GM12872 (cell line): ENCODE measurements around the gene DNAH9.

Experiments
- TF ChIP-seq, protein P1 (sequence below): IDR thresholded peaks from 3 replicates; pipeline ENCODE4 v1.5.1; 2011; ENCODE audit warnings: low read depth, mild to moderate bottlenecking, low read length, moderate library complexity; ENCODE audit not compliant: insufficient read depth

The DNAH9 gene

DNA sequence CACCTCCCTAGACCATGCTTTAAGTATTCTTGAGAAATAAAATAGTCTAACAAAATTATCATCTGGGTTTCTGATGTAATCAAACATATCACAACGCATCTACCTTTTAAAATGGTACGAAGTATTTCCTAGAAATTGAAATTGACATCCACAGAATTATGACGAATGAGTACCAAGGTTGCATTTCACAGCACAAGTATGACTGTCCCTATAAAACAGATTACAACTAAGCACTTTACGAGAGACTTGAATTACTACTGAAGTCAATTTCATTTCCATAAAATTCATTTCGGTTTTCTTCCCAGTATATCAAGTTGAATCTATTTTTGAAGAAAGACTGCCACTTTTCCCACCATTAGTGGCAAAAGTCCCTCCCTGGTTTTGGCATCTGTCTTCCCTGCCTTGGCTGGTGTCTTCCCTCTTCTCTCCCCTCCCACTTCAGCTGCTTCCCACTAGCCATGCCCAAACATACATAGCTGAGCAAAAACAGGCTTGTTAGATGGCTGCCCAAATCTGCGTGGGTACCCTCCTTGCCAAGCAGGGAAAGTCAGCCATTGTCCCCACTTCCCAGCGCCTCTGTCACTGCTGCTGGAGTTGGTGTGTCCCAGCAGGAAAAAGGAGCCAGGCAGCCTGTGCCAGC lies 29.2 kb downstream of the DNAH9 start:
- TF ChIP-seq, protein P1, sequence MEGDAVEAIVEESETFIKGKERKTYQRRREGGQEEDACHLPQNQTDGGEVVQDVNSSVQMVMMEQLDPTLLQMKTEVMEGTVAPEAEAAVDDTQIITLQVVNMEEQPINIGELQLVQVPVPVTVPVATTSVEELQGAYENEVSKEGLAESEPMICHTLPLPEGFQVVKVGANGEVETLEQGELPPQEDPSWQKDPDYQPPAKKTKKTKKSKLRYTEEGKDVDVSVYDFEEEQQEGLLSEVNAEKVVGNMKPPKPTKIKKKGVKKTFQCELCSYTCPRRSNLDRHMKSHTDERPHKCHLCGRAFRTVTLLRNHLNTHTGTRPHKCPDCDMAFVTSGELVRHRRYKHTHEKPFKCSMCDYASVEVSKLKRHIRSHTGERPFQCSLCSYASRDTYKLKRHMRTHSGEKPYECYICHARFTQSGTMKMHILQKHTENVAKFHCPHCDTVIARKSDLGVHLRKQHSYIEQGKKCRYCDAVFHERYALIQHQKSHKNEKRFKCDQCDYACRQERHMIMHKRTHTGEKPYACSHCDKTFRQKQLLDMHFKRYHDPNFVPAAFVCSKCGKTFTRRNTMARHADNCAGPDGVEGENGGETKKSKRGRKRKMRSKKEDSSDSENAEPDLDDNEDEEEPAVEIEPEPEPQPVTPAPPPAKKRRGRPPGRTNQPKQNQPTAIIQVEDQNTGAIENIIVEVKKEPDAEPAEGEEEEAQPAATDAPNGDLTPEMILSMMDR, result no peak

DNA sequence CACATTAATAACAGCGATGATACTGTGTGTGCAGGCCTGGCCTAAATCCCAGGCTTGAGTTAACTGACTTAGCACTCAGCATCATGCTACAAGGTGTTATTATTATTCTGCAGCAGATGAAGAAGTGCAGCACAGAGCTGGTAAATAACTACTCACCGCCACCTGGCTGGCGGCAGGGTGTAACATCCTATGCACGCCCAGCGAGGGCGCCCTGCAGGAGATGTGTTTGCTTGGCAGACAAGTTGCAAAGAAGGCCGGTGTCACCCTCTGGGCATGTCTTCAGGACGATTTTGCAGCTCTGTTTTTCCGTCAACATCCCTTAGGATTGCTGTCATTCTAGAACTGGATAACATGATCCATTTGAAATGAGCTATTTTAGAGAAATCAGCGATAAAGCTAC lies 30.1 kb downstream of the DNAH9 start:
- TF ChIP-seq, protein P1, result no peak

DNA sequence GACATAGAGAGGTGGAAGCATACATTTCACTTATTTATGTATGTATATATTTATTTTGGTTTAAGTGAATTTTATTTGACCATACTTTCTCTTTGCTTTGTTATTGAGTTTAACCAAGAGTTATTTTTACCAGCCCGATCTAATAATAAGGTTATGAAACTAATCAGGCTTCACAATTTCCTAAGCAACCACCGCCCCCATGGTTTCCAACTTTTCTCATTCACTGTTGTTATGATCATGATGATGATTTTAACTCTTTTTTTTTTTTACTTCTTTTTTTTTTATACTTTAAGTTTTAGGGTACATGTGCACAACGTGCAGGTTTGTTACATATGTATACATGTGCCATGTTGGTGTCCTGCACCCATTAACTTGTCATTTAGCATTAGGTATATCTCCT lies 30.6 kb downstream of the DNAH9 start:
- TF ChIP-seq, protein P1, result no peak

DNA sequence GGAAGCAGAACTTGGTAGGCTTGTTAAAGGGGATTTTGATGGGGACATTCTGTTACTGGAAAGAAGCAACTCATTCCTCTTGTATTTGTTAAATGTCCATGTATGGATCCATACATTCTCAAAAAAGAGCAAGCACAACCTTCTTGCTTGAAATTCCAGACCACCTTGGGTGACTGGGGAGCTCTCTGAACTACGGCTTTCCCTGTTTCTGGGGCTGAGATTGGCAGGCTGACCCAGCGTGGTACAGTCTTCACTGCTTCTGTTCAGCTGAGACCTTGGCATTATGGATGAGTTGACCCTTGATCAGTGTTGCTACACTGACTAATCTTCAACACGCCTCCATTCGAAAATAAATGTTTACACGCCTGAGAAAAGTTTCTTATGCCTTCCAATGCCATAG lies 38.5 kb downstream of the DNAH9 start:
- TF ChIP-seq, protein P1, result no peak

DNA sequence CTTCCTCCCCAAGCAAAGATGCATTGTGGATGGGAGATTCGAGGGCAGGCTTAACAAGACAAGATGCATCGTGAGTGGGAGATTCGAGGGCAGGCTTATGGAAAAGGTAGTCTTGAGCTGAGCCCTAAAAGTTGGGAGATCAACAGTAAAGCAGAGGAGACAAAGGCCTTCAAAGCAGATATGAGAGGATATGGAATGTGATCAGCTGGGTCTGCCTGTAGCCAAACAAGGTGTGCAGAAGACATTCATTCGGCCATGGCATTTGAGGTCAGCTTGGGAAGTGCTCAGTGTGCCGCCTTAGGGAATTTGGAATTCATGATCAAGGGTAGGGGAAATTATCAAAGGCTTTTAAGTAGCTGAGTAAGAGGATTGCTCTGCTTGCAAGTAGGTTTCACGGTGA lies 39.5 kb downstream of the DNAH9 start:
- TF ChIP-seq, protein P1, result no peak

DNA sequence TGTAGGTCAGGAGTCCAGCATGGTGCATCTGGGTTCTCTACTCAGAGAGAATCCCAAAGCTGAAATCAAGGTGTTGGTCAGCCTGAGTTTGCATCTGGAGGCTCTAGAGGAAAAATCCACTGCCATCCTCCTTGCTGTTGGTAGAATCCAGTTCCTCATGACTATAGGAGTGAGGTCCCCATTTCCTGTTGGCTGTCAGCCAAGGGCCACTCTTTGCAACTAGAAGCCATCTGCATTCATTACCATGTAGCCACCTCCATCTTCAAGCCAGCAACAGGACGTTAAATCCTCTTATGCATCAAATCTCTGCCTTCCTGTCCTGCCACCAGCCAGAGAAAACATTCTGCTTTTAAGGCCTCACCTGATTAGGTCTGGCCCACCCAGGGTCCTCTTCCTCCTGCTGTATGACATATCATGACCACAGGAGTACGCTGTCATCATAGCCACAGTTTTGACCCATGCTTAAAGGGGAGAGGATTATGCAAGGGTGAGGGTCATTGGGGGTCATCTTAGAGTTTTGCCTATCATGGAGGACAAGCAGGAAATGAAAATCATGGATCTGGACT lies 40.5 kb downstream of the DNAH9 start:
- TF ChIP-seq, protein P1, result no peak

DNA sequence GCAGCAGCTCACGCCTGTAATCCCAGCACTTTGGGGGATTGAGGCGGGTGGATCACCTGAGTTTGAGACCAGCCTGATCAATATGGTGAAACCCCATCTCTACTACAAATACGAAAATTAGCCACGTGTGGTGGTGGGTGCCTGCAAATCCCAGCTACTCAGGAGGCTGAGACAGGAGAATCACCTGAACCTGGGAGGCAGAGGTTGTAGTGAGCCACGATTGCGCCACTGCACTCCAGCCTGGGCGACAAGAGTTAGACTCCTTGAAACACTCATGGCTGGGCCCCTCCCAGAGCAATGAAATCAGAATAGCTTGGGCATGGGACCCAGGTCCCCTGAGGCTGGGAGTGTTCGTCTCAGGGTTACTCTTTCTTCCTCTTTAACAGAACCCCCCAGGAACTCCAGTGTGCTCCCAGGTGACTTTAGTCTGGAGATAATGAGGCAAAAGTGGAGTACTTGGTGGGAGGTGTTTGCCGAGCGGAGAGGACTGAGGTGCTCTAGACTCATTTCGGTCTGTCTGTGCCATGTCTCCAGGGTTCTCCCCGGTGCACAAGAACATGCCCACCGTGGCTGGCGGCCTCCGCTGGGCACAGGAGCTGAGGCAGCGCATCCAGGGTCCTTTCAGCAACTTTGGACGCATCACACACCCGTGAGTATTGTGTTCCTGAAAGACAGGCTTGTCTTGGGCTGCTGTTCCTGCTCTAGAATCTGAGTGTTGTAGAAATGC lies 41.6 kb downstream of the DNAH9 start:
- TF ChIP-seq, protein P1, result no peak
